GM12874 (cell line): Measurements from ENCODE around the gene LY6G6C.

ENCODE experiments used
- CTCF ChIP-seq: IDR thresholded peaks from 2 replicates; pipeline ENCODE4 v1.5.1; 2011; ENCODE audit warnings: low read depth, mild to moderate bottlenecking, control low read depth, low read length, moderate library complexity; ENCODE audit not compliant: insufficient read depth

LY6G6C gene

GRCh38 chr6:31721351-31722020 lies at the start of gene LY6G6C:
LY6G6C (minus strand) TSS chr6:31721746; CDS start chr6:31721679, 67 bp downstream.
- TF ChIP-seq CTCF: no peak

DNA sequence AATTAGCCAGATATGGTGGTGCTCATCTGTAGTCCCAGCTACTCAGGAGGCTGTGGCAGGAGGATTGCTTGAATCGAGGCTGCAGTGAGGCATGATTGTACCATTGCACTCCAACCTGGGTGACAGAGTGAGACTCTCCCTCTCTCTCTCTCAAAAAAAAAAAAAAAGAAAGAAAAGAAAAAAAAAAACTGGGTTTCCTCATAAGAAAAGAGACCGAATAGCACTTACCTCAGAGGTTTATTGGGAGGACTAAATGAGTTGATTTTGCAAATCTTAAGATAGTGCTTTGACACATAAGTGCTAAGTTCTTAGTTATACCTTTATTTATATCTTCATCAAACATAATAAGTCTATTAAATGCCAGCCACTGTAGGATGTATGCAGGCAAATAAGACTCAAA lies 49.3 kb upstream of the LY6G6C start:
- no peak for TF ChIP-seq CTCF

DNA sequence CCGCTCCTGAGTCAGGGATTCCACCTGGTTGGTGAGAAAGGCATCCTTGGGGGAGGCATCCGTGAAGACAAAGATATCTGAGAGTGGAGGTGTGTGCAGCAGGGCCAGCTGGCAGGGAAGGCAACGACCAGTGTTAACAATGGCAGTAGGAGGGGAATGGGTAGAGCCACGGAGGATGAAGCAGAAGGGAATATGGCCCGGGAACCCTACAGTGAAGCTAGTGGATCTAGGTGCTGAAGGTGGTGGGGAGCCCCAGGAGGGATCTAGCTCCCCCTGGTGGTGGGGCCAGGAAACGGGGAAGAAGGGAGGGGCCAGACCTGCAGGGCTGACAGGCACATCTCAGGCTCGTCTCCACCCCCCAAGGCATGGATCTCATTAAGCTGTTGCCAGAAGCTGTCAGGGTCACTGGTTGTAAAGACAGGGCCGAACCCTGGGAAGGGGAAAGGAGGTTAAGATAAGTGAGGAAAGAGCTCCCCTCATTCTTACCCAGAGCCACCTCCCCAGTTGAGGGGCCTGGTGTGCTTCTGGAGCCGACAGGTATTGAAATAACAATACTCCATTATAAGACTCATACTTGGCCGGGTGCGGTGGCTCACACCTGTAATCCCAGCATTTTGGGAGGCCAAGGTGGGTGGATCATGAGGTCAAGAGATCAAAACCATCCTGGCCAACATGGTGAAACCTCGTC lies 48.3 kb upstream of the LY6G6C start:
- peak; percentile 90 for TF ChIP-seq CTCF

- TF ChIP-seq CTCF: no peak
These were observed 47.1 kb upstream of the LY6G6C start for GRCh38 chr6:31768363-31769257.

- TF ChIP-seq CTCF: no peak
These were observed 45.6 kb upstream of the LY6G6C start for GRCh38 chr6:31767096-31767645.

- TF ChIP-seq CTCF: no peak
These were observed 44.6 kb upstream of the LY6G6C start for GRCh38 chr6:31765910-31766794.
